GM18505 (cell line): ENCODE data around the gene CXCR6.

Experiments
- ATAC-seq: cut with Tn5 transposase; IDR thresholded peaks from one replicate; pipeline ENCODE4 v1.9.1; 2021; ENCODE audit not compliant: unreplicated experiment
- POLR2A ChIP-seq: IDR thresholded peaks from 4 replicates; pipeline ENCODE4 v1.6.1; 2011; ENCODE audit warnings: borderline replicate concordance; ENCODE audit not compliant: insufficient read depth, insufficient read length; ENCODE audit errors: extremely low read depth

The CXCR6 gene

GRCh38 chr3:45914362-45915058 is 28.8 kb upstream of the CXCR6 start:
- no peak for TF ChIP-seq POLR2A
- ATAC-seq, result no peak

- no peak for TF ChIP-seq POLR2A
Observed at GRCh38 chr3:45915059-45915439, 28.2 kb upstream of the CXCR6 start.

GRCh38 chr3:45915518-45916231 is 27.6 kb upstream of the CXCR6 start:
- TF ChIP-seq POLR2A, result no peak
- ATAC-seq, result peak; percentile 94

More at GRCh38 chr3:45915059-45915439, 28.2 kb upstream of the CXCR6 start:
- no peak for ATAC-seq

GRCh38 chr3:45917146-45917898 is 25.9 kb upstream of the CXCR6 start:
- no peak for ATAC-seq

GRCh38 chr3:45921158-45922038 is 21.9 kb upstream of the CXCR6 start:
- TF ChIP-seq POLR2A, result no peak
- ATAC-seq, result no peak

More at GRCh38 chr3:45917146-45917898, 25.9 kb upstream of the CXCR6 start:
- TF ChIP-seq POLR2A, result no peak

- no peak for TF ChIP-seq POLR2A
- no peak for ATAC-seq
Observed at GRCh38 chr3:45922039-45922326, 21.3 kb upstream of the CXCR6 start.

- no peak for TF ChIP-seq POLR2A
- ATAC-seq, result no peak
Observed at GRCh38 chr3:45922950-45923590, 20.2 kb upstream of the CXCR6 start.

- ATAC-seq, result no peak
- TF ChIP-seq POLR2A, result no peak
Observed at GRCh38 chr3:45923755-45924154, 19.5 kb upstream of the CXCR6 start.

- no peak for TF ChIP-seq POLR2A
- no peak for ATAC-seq
Observed at GRCh38 chr3:45927881-45928280, 15.4 kb upstream of the CXCR6 start.

GRCh38 chr3:45929042-45929679 is 14.1 kb upstream of the CXCR6 start:
- TF ChIP-seq POLR2A, result no peak

GRCh38 chr3:45931496-45931895 is 11.8 kb upstream of the CXCR6 start:
- no peak for ATAC-seq
- no peak for TF ChIP-seq POLR2A

More at GRCh38 chr3:45929042-45929679, 14.1 kb upstream of the CXCR6 start:
- no peak for ATAC-seq

- no peak for ATAC-seq
- no peak for TF ChIP-seq POLR2A
Observed at GRCh38 chr3:45932112-45932511, 11.2 kb upstream of the CXCR6 start.
